ENCODE results near the gene STRN3.

The STRN3 gene

GRCh38 chr14:30990770-30991169 is 35.4 kb downstream of the STRN3 start:
- ChIA-PET CTCF (interaction anchor here (0.7 kb wide), 1 partner anchor 92 kb away, joined by 3 read pairs; no protein-coding TSS in a partner anchor), POLR2A (no interaction called here)
- no peak for TF ChIP-seq CTCF (IDR thresholded peaks at IDR 0.05; ENCODE audit: control extremely low read depth, extremely low read depth, low read depth, missing control alignments)
- DNase-seq (ENCODE audit: extremely low spot score): no peak

GRCh38 chr14:30988509-30988908 is 37.7 kb downstream of the STRN3 start:
- DNase-seq (ENCODE audit: extremely low spot score): no peak
- CTCF ChIA-PET: interaction anchor here (0.7 kb wide), 2 partner anchors 9 to 94 kb away, joined by 3 to 4 read pairs; no protein-coding TSS in a partner anchor
- POLR2A ChIA-PET: no interaction called here
- TF ChIP-seq CTCF (IDR thresholded peaks at IDR 0.05; ENCODE audit: control extremely low read depth, extremely low read depth, low read depth, missing control alignments): no peak

GRCh38 chr14:30985796-30986195 is 40.4 kb downstream of the STRN3 start:
- POLR2A ChIA-PET: no interaction called here
- CTCF ChIA-PET: interaction anchor here (2.0 to 2.9 kb wide), 3 partner anchors 12 to 26 kb away, joined by 5 to 8 read pairs (median 7); no protein-coding TSS in a partner anchor
- TF ChIP-seq CTCF (IDR thresholded peaks at IDR 0.05; ENCODE audit: control extremely low read depth, extremely low read depth, low read depth, missing control alignments): no peak
- DNase-seq (ENCODE audit: extremely low spot score): no peak

GRCh38 chr14:30983858-30984257 is 42.3 kb downstream of the STRN3 start:
- no peak for DNase-seq (ENCODE audit: extremely low spot score)
- CTCF ChIA-PET: interaction anchor here (1.3 to 1.7 kb wide), 3 partner anchors 39 to 87 kb away, joined by 3 to 5 read pairs (median 3); partner anchors contain the start of gene STRN3
- POLR2A ChIA-PET: no interaction called here
- TF ChIP-seq CTCF (IDR thresholded peaks at IDR 0.05; ENCODE audit: control extremely low read depth, extremely low read depth, low read depth, missing control alignments): no peak

- POLR2A ChIA-PET: no interaction called here
Measured at GRCh38 chr14:30982533-30982932, 43.6 kb downstream of the STRN3 start.

GRCh38 chr14:30980980-30981379 is 45.2 kb downstream of the STRN3 start:
- ChIA-PET POLR2A (no interaction called here), CTCF (interaction anchor here (0.8 to 4.5 kb wide), 13 partner anchors 11 to 1579 kb away, joined by 3 to 22 read pairs (median 4); partner anchors contain the start of gene HECTD1)
- no peak for TF ChIP-seq CTCF (IDR thresholded peaks at IDR 0.05; ENCODE audit: control extremely low read depth, extremely low read depth, low read depth, missing control alignments)
- no peak for DNase-seq (ENCODE audit: extremely low spot score)

More at GRCh38 chr14:30982533-30982932, 43.6 kb downstream of the STRN3 start:
- no peak for DNase-seq (ENCODE audit: extremely low spot score)
- no peak for TF ChIP-seq CTCF (IDR thresholded peaks at IDR 0.05; ENCODE audit: control extremely low read depth, extremely low read depth, low read depth, missing control alignments)
- CTCF ChIA-PET: interaction anchor here (0.9 to 3.1 kb wide), 5 partner anchors 12 to 225 kb away, joined by 3 to 15 read pairs (median 5); partner anchors contain the start of gene HECTD1

Data from GM10248 (cell line).